Measurements from ENCODE around the gene FBXW10B.
"Not testable (repeated sequence)": the region's sequence is repeated elsewhere in the genome, so short reads cannot be mapped to it uniquely, and the experiment has no call there.

The FBXW10B gene

DNA sequence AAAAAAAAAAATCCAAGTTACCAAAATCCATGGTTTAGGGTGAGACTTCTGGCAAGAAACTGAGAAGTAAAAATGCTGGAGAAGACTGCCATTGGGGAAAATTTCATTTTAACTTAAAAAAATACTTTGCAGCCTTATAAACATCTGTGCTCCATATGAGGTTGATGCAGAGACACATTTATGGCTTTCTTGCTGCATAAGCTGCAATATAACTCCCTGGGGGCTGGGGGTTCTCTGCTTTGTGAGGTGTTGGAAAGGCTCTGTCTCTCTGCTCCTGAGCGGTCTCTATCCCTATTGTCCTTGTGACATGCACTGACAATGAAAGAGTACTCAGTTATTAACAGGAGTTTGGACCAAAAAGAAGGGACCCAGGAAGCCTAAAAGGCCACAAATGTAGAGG lies 6.4 kb downstream of the FBXW10B start:
- H3K9ac ChIP-seq (ENCODE audit: low read depth, low read length); H3K36me3 ChIP-seq (ENCODE audit: insufficient read depth, low read length); H3K4me1 ChIP-seq (ENCODE audit: insufficient read depth, low read length); H3K9me3 ChIP-seq (ENCODE audit: control insufficient read depth, insufficient read depth, low read length): not testable (repeated sequence)

DNA sequence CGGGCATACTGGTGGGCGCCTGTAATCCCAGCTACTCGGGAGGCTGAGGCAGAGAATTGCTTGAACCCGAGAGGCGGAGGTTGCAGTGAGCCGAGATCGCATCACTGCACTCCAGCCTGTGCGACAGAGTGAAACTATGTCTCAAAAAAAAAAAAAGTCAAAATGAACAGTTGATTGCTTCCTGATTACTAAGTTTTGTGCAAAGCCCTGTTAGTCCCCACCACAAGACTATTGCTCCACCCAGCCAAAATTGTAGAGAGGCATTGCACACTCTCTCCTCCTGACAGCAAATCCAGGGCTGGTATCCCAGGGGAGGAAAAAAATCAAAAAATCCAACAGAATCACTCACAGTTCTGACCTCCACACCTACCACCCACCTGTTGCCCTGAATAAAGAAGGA lies 26.5 kb downstream of the FBXW10B start:
- not testable (repeated sequence) for H3K4me1 ChIP-seq (ENCODE audit: insufficient read depth, low read length); H3K36me3 ChIP-seq (ENCODE audit: insufficient read depth, low read length); H3K9ac ChIP-seq (ENCODE audit: low read depth, low read length); H3K9me3 ChIP-seq (ENCODE audit: control insufficient read depth, insufficient read depth, low read length)

DNA sequence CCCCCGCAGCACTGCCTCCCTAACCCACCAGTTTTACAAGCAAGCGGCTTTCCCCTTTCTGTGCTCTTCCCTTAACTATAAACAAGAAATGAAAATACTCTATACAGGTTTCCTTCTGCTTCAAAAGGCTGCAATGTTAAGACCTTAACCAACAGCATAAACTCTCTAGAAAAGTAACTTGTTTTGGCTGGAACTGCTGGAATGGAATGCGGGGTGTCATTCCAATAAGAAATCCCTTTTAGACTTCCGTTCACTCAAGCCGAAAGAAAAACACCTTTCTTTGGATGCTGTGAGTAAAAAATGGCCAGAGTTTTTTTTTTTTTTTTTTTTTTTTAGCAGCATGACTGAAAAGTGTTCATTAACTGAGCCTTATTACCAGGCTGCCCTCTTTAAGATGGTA lies 27.5 kb downstream of the FBXW10B start:
- H3K9me3 ChIP-seq (ENCODE audit: control insufficient read depth, insufficient read depth, low read length); H3K36me3 ChIP-seq (ENCODE audit: insufficient read depth, low read length); H3K9ac ChIP-seq (ENCODE audit: low read depth, low read length); H3K4me1 ChIP-seq (ENCODE audit: insufficient read depth, low read length): not testable (repeated sequence)

DNA sequence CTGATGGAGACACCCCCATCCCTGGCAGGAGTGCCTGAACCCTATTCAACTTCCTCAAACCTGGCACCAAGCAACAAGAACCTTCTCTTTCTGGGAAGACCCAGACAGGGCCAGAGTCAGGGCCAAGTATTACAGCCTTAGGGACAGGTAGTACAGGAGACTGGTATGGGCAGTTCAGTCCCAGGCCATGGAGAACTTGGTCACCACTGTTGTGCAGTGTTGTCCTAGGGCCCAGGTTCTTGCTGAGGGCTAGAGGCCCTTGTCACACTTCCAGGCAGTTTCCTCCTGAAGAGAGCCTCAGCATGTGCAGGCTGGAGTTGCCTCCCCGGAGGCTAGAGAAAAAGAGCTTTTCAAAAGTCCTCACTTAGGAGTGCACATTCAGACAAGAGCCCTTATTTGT lies 28.7 kb downstream of the FBXW10B start:
- H3K36me3 ChIP-seq (ENCODE audit: insufficient read depth, low read length); H3K9ac ChIP-seq (ENCODE audit: low read depth, low read length); H3K4me1 ChIP-seq (ENCODE audit: insufficient read depth, low read length); H3K9me3 ChIP-seq (ENCODE audit: control insufficient read depth, insufficient read depth, low read length): not testable (repeated sequence)

DNA sequence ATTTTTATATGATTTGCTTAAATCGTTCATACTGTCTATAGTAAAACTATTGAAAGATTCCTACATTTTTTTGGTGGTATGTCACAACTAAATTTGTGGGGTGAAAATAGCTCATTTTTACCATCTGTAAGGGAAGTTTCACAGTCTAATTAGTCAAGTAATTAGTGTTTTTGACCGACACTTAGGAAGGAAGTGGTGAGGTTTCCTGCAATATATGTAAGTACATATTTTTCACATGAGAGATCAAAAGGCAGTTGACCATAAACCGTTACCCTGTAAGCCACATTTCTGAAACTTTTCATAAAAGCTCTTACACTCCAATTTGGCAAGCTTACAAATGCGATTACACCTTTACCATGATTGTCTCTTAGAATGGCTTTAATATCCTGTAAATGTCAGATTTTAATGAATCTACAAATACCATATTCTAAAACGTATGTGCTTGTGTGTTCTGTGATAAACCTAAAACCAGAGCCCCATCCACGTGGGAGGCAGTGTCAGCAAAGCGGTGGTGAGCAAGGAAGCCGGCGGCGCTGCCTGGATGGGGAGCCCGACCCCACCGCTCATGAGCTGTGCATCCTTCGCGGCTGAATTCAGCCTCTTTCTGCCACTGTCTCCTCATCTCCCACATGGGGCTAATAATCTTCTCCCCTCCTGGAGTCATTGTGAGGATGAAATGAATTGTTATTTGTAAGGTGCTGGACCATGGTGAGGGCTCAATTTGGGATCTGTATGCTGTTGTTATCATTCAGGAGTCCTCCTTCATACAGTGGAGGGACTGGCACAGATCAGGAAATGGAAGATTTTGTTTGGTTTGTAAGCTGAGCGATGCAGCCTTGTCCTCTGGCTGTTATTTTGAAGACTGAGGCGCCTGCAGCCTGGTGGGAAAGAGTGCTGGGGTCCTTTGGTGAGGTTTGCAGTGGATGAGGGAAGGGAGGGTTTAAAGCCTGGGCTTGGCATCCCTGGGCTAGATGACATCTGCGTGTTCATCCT lies 29.7 kb downstream of the FBXW10B start:
- H3K4me1 ChIP-seq (ENCODE audit: insufficient read depth, low read length); H3K9ac ChIP-seq (ENCODE audit: low read depth, low read length); H3K36me3 ChIP-seq (ENCODE audit: insufficient read depth, low read length); H3K9me3 ChIP-seq (ENCODE audit: control insufficient read depth, insufficient read depth, low read length): not testable (repeated sequence)

DNA sequence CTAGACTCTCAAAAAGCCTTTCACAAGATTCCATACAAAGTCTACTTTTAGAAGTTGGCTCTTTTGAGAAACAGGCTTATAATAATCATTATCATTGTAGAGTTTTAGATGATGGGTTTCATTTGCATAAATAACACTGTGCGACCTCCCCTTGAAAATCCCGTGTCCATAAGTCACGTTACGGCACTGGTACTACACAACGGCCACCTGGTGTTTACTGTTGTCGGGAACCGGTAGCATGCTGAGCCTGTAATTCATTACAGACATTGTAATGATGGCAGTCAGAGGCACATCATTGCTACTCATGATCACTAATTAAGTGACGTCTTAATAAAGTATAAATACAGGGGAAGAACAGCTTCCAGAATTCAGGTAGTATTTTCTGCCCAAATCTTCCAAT lies 31.5 kb downstream of the FBXW10B start:
- H3K9me3 ChIP-seq (ENCODE audit: control insufficient read depth, insufficient read depth, low read length); H3K9ac ChIP-seq (ENCODE audit: low read depth, low read length); H3K4me1 ChIP-seq (ENCODE audit: insufficient read depth, low read length); H3K36me3 ChIP-seq (ENCODE audit: insufficient read depth, low read length): not testable (repeated sequence)

DNA sequence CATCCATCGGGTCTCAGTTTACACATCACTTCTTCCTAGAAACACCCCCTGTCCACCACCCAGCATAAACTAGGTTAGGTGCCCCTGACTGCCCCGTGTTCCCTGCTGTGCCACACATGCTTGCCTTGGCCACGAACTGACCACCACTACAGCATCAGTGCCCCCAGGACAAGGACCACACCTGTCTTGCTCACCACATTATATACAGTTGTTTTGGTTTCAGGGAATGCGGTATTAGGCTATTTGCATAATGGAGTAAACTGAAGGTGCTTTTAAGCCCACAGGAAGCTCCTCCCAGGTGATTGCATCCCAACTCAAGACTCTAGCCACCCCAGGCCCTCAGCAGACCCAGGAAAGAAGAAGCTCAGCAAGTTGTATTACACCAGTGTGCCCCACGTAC lies 36.2 kb downstream of the FBXW10B start:
- H3K4me1 ChIP-seq (ENCODE audit: insufficient read depth, low read length); H3K36me3 ChIP-seq (ENCODE audit: insufficient read depth, low read length); H3K9me3 ChIP-seq (ENCODE audit: control insufficient read depth, insufficient read depth, low read length); H3K9ac ChIP-seq (ENCODE audit: low read depth, low read length): not testable (repeated sequence)

DNA sequence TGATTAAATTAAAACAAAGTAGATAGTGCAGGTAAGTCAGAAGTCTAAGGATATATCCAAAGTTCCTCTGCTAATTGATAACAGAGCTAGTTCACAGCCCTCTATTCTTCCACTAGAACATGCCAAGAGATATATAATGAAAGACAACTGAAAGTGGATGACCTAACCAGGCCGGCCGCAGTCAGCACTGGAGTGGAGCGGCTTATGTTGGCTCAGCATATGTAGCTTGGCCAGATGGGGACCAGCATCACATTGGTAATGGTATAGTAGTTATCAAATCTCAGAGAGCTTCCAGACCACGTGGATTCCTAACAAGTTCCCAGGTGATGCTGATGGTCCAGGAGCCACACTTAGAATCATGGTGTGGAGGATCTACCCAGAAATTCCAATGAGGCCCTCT lies 38.0 kb downstream of the FBXW10B start:
- not testable (repeated sequence) for H3K9me3 ChIP-seq (ENCODE audit: control insufficient read depth, insufficient read depth, low read length); H3K36me3 ChIP-seq (ENCODE audit: insufficient read depth, low read length); H3K9ac ChIP-seq (ENCODE audit: low read depth, low read length); H3K4me1 ChIP-seq (ENCODE audit: insufficient read depth, low read length)

DNA sequence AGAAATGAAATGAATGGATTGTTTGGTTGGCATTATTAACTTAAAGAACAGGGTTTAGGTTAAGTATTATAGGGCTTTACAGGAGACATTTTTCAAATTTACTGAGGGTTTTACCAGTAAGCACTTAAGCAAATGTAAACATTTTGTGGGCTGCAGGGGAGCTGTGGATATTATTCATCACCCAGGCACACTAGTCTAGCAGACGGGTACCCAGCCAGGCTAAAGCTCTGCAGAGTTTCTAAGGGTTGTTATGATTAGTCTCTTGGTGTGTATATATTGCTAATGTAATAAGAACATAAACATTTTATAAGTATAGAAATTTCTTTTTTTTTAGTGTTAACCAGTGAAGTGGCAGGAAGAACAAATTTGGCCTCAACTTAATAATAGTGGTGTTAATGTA lies 42.7 kb downstream of the FBXW10B start:
- not testable (repeated sequence) for H3K36me3 ChIP-seq (ENCODE audit: insufficient read depth, low read length); H3K4me1 ChIP-seq (ENCODE audit: insufficient read depth, low read length); H3K9ac ChIP-seq (ENCODE audit: low read depth, low read length); H3K9me3 ChIP-seq (ENCODE audit: control insufficient read depth, insufficient read depth, low read length)

DNA sequence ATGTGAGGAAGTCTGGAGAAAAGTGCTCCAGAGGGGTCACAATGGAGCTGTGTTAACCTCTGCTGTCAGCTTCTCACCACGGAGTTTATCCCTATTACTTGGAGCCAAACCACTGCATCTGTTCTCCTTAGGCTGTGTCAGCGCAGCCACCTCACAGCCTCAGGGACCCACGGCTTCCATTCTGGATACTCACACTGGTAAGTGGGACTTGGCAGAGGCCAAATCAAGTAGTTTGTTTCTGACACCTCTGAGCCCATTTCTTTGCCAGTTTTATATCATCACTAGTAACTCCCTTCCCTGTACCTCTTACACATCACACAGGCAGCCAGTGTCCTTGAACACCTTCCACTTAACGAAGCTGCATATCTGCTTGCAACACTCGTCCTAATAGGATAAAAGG lies 44.8 kb downstream of the FBXW10B start:
- not testable (repeated sequence) for H3K4me1 ChIP-seq (ENCODE audit: insufficient read depth, low read length); H3K9ac ChIP-seq (ENCODE audit: low read depth, low read length); H3K9me3 ChIP-seq (ENCODE audit: control insufficient read depth, insufficient read depth, low read length)

DNA sequence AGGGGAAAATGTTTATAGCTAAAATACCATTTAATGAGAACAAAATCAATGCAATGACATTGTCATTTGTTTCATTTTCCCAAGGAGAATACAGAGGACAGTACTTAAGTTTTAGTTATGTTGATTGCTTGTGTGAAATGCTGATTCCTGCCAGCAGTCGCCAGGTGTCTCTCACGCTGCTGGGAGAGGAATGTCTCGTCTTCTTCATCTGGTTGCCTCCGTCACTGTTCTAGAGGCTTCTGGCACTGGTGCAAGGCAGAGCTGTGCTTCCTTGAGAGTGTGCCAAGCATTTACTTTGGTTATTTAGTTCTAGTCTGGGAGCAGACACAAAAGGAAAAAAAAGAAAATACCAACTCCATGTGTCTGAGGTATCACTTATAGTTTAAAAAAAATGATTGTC lies 45.6 kb downstream of the FBXW10B start:
- not testable (repeated sequence) for H3K4me1 ChIP-seq (ENCODE audit: insufficient read depth, low read length); H3K9ac ChIP-seq (ENCODE audit: low read depth, low read length); H3K36me3 ChIP-seq (ENCODE audit: insufficient read depth, low read length); H3K9me3 ChIP-seq (ENCODE audit: control insufficient read depth, insufficient read depth, low read length)

More for the DNA sequence above, 44.8 kb downstream of the FBXW10B start:
- H3K36me3 ChIP-seq (ENCODE audit: insufficient read depth, low read length) = not testable (repeated sequence)
